ENCODE results near the gene FILIP1. TPM values are rescaled to one million over a fixed set of nuclear protein-coding genes. Genes with fewer than 3 reads are reported as not detected.

The FILIP1 gene
- polyA plus RNA-seq, 1 experiment, result 0.44 TPM

DNA sequence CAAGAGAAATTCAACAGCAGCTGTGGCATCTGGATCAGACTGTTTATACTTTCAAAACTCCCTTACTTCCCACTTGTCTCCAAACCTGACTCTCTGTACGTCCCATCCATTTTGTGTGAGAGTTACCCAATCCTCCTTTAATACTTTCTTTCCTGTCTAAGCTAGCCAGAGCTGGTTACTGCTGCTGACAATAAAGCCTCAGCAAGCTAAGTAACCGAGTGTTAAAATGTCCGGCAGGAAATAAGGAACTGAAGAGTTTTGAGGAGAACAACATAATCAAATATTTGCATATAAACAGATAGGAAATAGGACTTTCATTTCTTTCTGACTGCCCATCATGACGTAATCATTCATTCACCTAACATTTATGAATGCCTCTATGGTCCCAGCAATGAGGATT lies 220.6 kb downstream of the FILIP1 start:
- TF ChIP-seq, protein P1, sequence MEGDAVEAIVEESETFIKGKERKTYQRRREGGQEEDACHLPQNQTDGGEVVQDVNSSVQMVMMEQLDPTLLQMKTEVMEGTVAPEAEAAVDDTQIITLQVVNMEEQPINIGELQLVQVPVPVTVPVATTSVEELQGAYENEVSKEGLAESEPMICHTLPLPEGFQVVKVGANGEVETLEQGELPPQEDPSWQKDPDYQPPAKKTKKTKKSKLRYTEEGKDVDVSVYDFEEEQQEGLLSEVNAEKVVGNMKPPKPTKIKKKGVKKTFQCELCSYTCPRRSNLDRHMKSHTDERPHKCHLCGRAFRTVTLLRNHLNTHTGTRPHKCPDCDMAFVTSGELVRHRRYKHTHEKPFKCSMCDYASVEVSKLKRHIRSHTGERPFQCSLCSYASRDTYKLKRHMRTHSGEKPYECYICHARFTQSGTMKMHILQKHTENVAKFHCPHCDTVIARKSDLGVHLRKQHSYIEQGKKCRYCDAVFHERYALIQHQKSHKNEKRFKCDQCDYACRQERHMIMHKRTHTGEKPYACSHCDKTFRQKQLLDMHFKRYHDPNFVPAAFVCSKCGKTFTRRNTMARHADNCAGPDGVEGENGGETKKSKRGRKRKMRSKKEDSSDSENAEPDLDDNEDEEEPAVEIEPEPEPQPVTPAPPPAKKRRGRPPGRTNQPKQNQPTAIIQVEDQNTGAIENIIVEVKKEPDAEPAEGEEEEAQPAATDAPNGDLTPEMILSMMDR (IDR thresholded peaks at IDR 0.05; ENCODE audit: insufficient read depth, low read depth, low read length), result no peak
- DNase-seq (ENCODE audit: low read depth), result no peak
- no peaks in the 10 kb centered on the region; the same call in 1 of the 2 replicates for H3K36me3 ChIP-seq (ENCODE audit: control insufficient read depth, insufficient read depth, low read length)
- H3K4me3 ChIP-seq (ENCODE audit: low read depth, low read length), result no peak overlapping the region
- POLR2A ChIA-PET, result no interaction called here
- no peaks in the 10 kb centered on the region for H3K27me3 ChIP-seq (ENCODE audit: control insufficient read depth, insufficient read depth, low read length)
- CTCF ChIA-PET, result interaction anchor here (0.9 kb wide), 1 partner anchor 234 kb away, joined by 5 read pairs; no protein-coding TSS in a partner anchor

DNA sequence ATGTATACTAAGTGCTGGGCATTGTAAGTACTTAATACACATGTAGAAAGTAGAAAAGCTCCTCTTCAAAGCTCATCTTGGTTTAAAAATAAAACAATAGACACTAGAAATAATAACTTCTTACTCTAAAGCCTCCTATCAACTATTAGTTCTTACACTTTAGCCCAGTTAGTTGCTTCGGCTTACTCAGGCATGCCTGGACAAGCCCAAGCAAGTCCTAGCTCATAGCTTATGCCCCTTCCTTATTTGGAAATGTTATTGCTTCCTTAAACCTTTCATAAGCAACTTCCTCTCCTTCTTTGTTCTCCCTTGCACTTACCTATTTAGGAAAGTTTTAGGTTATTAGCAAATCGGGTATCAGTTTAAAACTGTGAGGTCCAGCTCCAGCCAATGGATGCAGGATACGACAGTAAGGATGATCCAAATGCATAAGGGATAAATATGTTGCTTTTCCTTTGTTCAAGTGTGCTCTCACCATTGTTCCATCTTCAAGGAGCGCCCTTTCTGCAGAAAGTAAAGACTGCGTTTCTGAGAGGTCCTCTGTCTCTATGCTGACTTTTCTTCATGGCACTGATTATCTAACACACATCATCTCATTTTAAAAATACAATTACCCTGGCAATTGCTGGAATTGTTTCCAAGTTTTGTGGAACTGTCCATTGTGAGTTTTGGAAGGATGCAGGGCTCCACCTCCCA lies 221.3 kb downstream of the FILIP1 start:
- ChIA-PET CTCF (interaction anchor here (0.9 to 1.9 kb wide), 2 partner anchors 12 to 235 kb away, joined by 5 read pairs; partner anchors contain the start of gene TMEM30A), POLR2A (no interaction called here)
- Histone ChIP-seq H3K36me3 (ENCODE audit: control insufficient read depth, insufficient read depth, low read length) (no peaks in the 10 kb centered on the region; the same call in 1 of the 2 replicates), H3K27me3 (ENCODE audit: control insufficient read depth, insufficient read depth, low read length) (no peaks in the 10 kb centered on the region), H3K4me3 (ENCODE audit: low read depth, low read length) (no peak overlapping the region)
- TF ChIP-seq, protein P1 (IDR thresholded peaks at IDR 0.05; ENCODE audit: insufficient read depth, low read depth, low read length), result no peak
- DNase-seq (ENCODE audit: low read depth), result no peak

DNA sequence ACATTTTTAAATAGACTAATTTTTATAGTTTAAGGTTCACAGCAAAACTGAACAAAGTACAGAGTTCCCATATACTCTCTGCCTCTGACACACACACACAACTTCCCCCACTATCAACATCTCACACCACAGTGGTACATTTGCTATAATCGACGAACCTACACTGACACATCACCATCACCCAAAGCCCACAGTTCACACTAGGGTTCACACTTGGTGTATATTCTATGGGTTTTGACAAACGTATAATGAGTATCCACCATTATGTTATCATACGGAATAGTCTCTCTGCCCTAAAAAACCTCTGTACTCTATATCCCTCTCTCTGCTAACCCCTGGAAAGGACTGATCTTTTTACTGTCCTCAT lies 224.6 kb downstream of the FILIP1 start:
- Histone ChIP-seq H3K27me3 (ENCODE audit: control insufficient read depth, insufficient read depth, low read length) (no peaks in the 10 kb centered on the region), H3K4me3 (ENCODE audit: low read depth, low read length) (no peak overlapping the region), H3K36me3 (ENCODE audit: control insufficient read depth, insufficient read depth, low read length) (no peaks in the 10 kb centered on the region; the same call in 1 of the 2 replicates)
- ChIA-PET CTCF (interaction anchor here (0.9 to 2.5 kb wide), 5 partner anchors 10 to 258 kb away, joined by 3 to 7 read pairs (median 6); no protein-coding TSS in a partner anchor), POLR2A (no interaction called here)
- no peak for DNase-seq (ENCODE audit: low read depth)
- TF ChIP-seq, protein P1 (IDR thresholded peaks at IDR 0.05; ENCODE audit: insufficient read depth, low read depth, low read length), result no peak

DNA sequence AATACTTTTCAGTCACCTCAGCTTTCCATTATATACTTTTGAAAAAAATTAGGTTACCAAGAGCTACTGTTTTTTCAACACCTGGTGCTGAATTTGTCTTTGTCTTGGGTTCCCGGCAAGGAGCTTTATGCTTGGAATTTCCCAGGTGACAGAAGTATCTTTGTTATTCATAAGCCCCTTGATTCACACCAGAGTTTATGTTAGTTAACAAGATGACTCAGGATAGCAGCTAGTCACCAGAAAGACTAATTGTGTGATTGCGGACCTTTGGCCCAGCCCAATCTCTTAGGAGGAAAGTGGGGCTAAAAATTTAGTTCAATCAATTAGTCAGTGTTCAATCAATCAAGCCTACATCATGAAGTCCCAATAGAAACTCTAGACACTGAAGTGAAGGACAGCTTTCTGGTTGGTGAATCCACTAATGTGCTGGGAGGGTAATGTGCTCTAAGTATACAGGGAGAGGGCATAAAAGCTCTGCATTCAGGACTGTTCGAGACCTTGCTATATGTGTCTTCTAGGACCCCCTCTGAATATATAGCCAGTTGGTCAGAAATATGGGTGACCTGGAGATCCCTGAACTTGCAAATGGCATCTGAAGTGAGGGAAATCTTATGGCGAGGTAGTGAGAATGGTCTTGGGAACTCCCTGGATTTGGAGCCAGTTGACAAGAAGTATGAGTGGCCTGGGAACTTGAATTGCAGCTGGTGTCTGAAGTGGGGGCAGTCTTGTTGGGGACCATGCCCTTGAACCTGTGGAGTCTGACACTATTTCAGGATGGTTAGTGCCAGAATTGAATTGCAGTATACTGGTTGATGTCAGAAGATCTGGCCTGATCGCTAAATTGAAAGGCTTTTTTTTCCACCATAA lies 225.2 kb downstream of the FILIP1 start:
- H3K36me3 ChIP-seq (ENCODE audit: control insufficient read depth, insufficient read depth, low read length), result no peaks in the 10 kb centered on the region; the same call in 1 of the 2 replicates
- no peak for DNase-seq (ENCODE audit: low read depth)
- no peaks in the 10 kb centered on the region for H3K27me3 ChIP-seq (ENCODE audit: control insufficient read depth, insufficient read depth, low read length)
- ChIA-PET POLR2A (interaction anchor here (0.6 kb wide), 2 partner anchors 16 to 25 kb away, joined by 3 to 4 read pairs; partner anchors contain the start of gene COX7A2), CTCF (interaction anchor here (0.8 to 2.9 kb wide), 12 partner anchors 10 to 278 kb away, joined by 3 to 22 read pairs (median 7); no protein-coding TSS in a partner anchor)
- TF ChIP-seq, protein P1 (IDR thresholded peaks at IDR 0.05; ENCODE audit: insufficient read depth, low read depth, low read length), result no peak
- H3K4me3 ChIP-seq (ENCODE audit: low read depth, low read length), result no peak overlapping the region

DNA sequence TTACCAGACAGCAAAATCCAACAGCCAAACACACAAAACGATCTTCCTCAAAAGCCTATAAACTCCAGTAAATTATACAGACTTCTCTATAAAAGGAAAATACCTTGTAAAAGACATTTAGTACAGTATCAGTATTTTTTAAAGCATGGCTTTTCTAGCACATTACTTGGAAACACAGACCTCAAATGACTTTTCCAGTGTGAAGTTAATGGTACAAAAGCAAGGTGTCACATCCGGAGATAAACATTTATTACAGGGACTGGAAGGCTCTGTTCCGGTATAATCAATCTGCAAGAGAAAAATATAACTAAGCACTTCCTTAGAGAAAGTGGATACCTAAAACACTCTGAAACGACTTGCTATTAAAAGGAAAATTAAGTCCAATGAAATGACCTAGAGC lies 226.1 kb downstream of the FILIP1 start:
- H3K36me3 ChIP-seq (ENCODE audit: control insufficient read depth, insufficient read depth, low read length), result no peaks in the 10 kb centered on the region; the same call in 1 of the 2 replicates
- ChIA-PET POLR2A (no interaction called here), CTCF (interaction anchor here (0.6 to 2.9 kb wide), 16 partner anchors 8 to 279 kb away, joined by 3 to 22 read pairs (median 6); no protein-coding TSS in a partner anchor)
- TF ChIP-seq, protein P1 (IDR thresholded peaks at IDR 0.05; ENCODE audit: insufficient read depth, low read depth, low read length), result no peak
- H3K27me3 ChIP-seq (ENCODE audit: control insufficient read depth, insufficient read depth, low read length), result no peaks in the 10 kb centered on the region
- no peak for DNase-seq (ENCODE audit: low read depth)
- no peak overlapping the region for H3K4me3 ChIP-seq (ENCODE audit: low read depth, low read length)
